CD4-positive, alpha-beta T cell treated with Interleukin-6 at 100 ng/mL for 8 hours (primary cell): ENCODE results near the gene SMOC2.

Source experiments
- DNase-seq: peaks from one replicate; pipeline ENCODE4 v3.0.0-alpha.2; 2020; ENCODE audit warnings: mixed read lengths, low spot score

The SMOC2 gene

DNA sequence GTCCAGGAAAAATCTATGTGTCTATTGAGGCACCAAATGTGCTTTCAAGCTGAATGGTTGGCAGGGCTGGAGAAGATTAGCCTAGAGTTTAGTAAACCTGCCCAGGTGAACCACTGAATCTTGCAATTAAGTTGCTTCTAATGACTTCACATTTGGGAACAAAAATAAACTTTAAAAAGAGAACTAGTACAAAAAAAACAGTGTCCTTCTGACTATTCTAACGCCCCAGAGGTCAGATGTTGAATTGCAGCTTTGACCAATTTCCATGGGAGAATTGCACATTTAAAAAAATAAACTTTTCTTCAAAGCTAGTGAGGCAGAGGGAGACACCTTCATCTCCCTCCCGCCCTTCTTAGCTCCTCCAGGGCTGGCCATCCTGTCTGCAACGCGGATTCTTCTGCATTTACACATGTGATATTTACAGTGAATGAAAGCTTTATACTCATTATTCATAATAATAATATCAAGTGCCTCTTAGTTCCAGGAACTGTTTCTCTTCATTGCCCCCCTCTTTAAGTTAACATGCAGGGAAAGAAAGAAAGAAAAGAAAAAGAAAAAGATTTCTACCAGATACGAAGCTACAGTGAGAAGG lies 270.2 kb downstream of the SMOC2 start:
- no peak for DNase-seq

DNA sequence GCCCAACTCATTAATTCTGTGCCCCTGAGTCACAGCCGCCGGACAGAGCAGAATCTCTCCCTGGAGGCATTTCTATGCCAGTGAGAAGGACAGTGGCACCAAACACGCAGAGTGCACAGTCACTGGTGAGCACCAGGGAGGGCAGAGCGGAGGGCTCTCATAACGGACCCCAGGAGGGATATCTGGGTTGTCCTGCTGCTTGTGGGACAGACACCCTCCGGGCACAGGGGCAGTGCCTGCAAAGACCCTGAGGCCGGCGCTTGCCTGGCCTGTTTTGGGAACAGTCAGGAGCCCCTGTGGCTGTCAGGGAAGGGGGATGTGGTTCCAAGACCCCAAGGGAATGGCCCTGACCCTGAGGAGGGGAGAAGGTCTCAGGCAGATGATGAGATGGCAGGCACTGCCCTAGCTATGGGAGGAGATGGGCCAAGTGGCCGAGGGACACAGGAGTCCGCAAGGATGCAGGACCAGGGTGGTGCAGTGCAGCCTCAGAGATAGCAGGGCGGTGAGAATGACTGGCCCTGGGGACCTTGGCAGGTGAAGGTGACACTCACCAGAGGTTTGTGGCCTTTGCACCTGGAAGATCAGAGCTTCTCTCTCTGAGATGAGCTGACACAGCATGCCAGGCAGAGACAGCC lies 270.8 kb downstream of the SMOC2 start:
- DNase-seq = no peak

DNA sequence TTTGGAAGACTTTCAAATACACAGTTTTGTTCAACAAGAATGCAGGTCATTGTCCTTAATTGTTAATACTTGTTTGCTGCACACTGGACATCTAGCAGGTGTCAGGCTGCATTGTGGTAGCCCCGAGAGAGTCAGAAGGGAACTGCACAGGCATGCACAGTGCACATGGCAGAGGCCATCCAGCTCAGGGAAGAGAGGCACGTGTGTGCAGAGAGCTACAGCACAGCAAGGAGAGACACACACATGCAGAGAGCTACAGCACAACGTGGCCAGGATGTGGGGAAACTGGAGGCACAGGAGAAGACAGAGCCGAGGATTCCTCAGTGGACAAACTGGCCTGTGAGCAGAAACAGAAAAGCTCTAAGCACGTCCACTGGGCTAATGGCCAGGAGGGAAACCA lies 272.0 kb downstream of the SMOC2 start:
- no peak for DNase-seq

DNA sequence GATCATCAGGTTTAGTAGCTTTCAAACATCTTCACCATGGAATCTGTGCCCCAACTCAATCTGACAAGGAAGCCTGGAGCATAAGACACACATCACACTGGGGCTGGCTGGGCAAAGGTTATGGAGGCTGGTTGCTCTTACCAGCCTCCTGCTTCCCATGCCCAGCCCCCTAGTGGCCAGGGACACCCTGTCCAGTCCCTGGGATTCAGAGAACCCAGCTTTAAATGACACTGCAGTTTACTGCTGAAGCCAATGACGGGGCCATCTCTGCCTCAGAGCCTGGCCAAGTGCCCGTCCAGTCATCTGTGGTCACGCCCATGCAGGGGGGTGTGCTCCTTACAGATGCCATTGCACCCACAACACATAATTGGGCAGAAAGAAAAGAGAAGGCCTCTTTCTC lies 272.9 kb downstream of the SMOC2 start:
- no peak for DNase-seq

DNA sequence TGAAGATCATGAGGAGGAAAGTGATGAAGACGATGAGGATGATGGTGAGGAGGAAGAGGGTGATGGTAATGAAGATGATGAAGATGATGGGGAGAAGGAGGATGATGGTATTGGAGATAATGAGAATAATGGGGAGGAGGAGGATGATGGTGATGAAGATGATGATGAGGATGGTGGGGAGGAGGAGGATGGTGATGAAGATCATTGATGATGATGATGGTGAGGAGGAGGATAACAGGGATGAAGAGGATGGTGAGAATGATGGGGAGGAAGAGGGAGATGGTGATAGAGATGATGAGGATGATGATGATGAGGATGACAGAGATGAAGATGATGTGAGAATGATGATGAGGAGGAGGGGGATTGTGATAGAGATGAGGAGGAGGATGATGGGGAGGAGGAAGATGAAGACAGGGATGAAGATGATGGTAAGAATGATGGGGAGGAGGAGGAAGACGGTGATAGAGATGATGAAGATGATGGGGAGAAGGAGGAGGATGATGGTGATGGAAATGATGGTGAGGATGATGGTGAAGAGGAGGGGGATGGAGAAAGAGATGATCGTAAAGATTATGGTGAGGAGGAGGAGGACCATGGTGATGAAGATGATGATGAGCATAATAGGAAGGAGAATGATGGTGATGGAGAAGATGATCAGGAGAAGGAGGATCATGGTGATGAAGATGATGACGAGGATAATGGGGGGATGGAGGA lies 273.7 kb downstream of the SMOC2 start:
- no peak for DNase-seq

DNA sequence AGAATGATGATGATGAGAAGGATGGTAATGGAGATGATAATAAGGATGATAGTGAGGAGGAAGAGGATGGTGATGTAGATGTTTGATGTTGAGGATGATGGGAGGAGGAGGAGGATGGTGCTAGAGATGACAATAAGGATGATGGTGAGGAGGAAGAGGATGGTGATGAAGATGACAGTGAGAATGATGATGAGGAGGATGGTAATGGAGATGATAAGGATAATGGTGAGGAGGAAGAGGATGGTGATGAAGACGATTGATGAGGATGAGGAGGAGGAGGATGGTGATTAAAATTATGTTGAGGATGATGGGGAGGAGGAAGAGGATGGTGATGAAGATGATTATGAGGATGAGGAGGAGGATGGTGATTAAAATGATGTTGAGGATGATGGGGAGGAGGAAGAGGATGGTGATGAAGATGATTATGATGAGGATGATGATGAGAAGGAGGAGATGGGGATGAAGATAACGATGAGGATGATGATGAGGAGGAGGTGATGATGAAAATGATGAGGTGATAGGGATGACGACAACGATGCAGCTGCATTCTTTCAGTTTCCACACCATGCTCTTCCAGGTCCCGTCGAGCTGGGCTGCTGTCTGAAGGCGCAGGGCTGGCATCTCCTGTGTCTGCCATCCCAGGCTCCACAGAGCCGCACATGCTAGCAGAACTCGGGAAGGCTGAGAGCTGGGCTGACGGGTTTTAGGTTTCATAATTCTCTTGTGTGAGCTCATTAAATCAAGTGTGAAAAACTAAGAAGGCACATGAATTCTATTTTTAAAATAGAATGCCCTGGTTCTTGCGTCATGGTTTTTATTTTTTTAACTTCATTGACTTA lies 274.9 kb downstream of the SMOC2 start:
- no peak for DNase-seq

DNA sequence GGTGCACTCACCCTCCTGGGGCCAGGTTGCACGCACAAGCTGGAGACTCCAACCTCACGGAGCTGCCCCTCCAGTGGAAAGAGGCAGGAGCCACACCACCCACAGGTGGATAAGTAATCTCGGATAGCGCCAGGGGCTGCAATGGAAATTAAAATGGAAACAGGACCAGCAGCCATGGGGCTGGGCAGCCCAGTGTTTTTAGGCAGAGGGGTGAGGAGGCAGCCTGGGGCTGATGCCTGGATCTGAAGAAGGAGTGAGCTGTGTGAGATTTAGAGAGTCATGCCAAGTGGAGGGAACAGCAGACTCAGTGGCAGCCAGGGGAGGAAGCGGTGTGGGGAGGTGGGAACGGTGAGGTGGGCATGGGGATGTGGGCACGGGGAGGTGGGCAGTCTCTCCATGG lies 275.6 kb downstream of the SMOC2 start:
- DNase-seq = no peak

- no peak for DNase-seq
Observed at GRCh38 chr6:168717491-168717890, 276.5 kb downstream of the SMOC2 start.
